GM18507 (cell line): Measurements from ENCODE around the gene SVIP.
A peak's percentile ranks its signal among the peaks of the same experiment; 100 is the strongest.

ENCODE experiments used
- DNase-seq: peaks from one replicate; pipeline ENCODE4 v3.0.0; 2011; ENCODE audit warnings: low read depth; ENCODE audit not compliant: insufficient read length; ENCODE audit errors: extremely low spot score
- FAIRE-seq: peaks from 2 replicates; lab custom pipeline; 2011; peaks lifted over from hg19 to GRCh38; lab: Jason Lieb, UNC

Gene SVIP, protein sequence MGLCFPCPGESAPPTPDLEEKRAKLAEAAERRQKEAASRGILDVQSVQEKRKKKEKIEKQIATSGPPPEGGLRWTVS

GRCh38 chr11:22829231-22830081 is at the start of gene SVIP:
TSS of gene SVIP (minus strand) at chr11:22829801. CDS start at chr11:22829748, 53 bp downstream.
- DNase-seq (peak; percentile 79), FAIRE-seq (peak; percentile 86)

DNA sequence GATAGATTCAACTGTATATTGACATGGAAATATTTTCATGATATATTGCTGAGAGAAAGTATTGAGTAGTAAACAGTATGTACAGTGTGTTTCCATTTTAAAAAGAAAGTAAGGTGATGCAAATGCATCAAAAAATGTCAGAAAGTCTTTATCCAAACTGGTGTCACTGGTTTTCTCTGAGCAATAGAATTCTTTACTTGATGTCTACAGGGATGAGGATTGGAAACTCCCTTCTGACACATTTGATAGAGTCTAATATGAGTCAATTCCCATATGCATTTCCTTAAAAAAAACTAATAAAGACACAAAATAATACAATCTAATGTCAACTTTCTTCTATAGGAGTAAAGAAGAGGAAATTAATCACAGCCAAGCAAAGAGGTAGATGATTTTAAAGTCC is 49.0 kb upstream of the SVIP start:
- FAIRE-seq (no peak), DNase-seq (no peak)

GRCh38 chr11:22878039-22878438 is 48.4 kb upstream of the SVIP start:
- DNase-seq: no peak
- no peak for FAIRE-seq

GRCh38 chr11:22875869-22876473 is 46.4 kb upstream of the SVIP start:
- DNase-seq: peak; percentile 30
- FAIRE-seq: peak; percentile 83

- DNase-seq (no peak), FAIRE-seq (no peak)
Observed at GRCh38 chr11:22869325-22869724, 39.7 kb upstream of the SVIP start.

DNA sequence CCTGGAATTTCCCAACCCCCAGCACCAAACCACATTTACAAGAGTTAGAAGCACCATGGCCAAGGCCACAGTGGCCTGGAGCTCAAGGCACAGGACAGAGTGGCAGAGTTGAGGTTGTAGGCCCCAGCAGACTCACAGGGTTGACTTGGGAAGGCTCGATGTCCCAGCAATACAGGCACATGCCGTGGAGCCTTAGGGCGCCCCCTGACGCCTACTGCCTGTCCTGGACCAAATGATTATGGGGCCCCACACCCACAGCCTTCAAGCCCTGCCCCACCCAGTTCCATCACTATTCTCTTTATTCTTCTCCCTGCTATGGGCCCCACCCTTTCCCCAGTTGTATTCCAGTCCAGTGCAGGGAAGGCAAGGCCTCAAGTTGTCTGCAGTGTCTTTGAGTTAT is 30.6 kb upstream of the SVIP start, which contains the start of gene CCDC179:
Gene CCDC179 (minus strand): TSS at position 234 of the 400 bp plus-strand sequence. CDS start 53 bp downstream, at position 181.
- FAIRE-seq (no peak), DNase-seq (no peak)

DNA sequence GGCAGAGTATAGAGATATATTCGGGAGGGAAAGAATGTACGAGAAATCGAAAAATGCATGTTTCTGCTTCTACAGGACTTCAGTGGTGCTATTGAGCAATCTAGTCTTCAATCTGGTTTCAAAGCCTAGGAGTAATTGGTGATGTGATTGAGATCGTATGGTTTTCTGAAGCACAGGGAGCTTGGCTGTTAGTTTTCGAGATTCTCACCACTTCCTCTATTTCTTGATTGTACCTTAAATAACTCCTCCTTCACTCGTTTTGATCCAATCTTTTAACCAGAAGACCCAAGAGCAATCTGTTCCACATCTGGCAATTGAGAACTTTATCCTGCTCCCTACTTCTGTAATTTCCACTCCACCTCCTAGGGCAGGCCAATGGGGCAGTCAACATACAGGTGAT is 30.2 kb upstream of the SVIP start:
- FAIRE-seq: no peak

DNA sequence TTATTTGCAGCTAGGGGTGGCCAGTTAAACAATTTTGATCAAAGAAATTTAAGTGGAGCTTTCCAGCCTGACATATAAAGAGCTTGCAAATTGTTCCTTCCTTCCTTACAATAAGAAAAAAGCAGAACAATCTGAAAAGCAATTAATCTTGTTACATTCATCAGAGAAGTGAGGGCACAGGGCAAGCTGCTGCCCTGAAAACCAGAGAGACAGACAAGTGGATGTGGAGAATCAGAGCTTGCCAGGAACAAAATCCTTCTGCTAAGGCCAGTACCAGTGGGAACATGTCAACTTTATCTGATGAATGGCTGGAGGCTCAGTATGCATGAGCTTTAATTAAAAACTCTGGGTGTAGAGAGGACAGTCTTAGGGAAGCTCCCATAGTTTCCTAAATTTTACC is 21.9 kb upstream of the SVIP start:
- FAIRE-seq (no peak), DNase-seq (no peak)

More for the DNA sequence above, 30.2 kb upstream of the SVIP start:
- DNase-seq: no peak

DNA sequence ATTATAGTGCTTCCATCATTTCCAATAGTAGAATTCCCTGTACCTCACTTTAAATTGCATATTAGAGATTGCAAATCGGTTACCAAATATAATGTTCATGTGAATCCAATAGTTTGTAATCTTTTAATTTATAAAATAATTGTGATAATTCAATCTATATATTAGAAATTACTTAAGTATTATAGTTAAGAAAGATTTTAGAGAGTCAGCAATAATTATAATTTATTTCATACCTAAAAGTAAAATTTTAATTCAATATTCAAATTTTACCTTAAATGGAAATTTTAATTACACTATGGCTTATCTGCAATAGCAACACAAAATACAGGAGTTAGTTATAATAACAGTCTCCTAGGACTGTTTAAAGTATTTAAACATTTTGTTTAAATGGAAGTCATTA is 17.1 kb upstream of the SVIP start:
- DNase-seq (no peak), FAIRE-seq (no peak)

GRCh38 chr11:22832315-22833015 is 2.9 kb upstream of the SVIP start:
- no peak for FAIRE-seq

GRCh38 chr11:22830082-22830414 is 447 bp upstream of the SVIP start:
- DNase-seq (no peak), FAIRE-seq (no peak)

More at GRCh38 chr11:22832315-22833015, 2.9 kb upstream of the SVIP start:
- DNase-seq: no peak

DNA sequence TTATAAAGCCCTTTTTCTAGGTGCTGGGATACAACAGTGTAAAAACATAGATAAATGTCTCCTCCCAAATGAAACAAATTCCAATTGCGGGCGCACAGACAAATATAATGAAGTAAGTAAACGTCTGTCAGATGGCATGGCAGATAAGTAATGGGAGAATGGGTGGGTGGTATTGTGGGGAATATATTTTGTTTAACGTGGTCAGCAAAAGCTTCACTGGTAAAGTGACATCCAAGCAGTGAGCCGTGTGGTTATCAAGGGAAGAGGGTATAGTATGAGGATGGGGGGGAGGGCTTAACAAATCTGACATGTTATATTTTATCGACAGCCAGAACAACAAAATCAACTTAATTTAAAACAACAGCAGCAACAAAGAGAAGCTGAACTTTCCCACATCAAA is 1.2 kb downstream of the SVIP start:
- FAIRE-seq (no peak), DNase-seq (no peak)

DNA sequence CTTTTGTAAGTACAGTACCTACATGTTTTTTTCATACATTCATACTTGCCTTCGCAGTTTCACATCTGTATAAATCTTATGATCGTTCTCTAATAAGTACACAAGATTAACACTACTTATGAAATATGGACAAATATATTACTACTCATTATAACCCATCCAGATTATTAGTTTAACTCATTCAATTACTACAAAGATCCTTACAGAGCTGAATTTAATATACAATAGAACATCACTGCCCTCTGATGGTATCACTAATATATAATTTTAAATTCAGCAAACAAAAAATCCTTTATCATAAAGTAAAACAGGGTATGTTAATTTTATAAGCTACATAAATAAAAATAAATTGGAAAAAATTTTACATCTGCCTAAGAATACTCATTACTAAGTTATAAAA is 7.4 kb downstream of the SVIP start:
- FAIRE-seq (no peak), DNase-seq (no peak)

- no peak for FAIRE-seq
- DNase-seq: no peak
Observed at GRCh38 chr11:22809893-22810292, 19.7 kb downstream of the SVIP start.

DNA sequence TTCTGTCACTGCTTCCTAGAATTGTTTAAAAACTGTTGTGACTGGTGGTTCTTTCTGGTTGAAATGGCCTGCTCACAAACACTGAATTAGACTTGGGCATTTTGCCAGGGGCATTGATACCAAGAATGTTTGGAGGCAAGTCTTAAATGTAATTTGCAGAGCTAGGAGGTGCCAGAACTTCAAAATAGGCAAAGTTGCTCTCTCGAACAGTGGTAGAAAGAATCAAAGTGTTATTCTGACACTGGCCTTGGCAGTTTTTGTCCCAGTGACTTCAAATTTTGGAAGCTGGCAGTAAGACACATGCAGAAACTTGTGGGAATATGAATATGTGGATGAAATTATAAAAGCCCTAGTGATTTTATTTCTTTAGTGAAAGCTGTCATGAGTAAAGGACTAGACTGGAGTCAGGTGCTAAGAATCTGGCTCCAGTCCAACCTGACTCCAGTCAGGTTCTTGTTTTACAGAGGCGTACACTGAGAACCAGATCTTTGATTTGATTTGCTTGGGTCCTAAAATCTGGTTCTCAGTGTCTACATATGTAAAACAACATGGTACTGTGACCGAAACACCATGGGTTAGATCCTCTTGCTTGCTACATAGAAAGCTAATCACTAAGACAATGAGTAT is 20.9 kb downstream of the SVIP start:
- no peak for DNase-seq
- no peak for FAIRE-seq

DNA sequence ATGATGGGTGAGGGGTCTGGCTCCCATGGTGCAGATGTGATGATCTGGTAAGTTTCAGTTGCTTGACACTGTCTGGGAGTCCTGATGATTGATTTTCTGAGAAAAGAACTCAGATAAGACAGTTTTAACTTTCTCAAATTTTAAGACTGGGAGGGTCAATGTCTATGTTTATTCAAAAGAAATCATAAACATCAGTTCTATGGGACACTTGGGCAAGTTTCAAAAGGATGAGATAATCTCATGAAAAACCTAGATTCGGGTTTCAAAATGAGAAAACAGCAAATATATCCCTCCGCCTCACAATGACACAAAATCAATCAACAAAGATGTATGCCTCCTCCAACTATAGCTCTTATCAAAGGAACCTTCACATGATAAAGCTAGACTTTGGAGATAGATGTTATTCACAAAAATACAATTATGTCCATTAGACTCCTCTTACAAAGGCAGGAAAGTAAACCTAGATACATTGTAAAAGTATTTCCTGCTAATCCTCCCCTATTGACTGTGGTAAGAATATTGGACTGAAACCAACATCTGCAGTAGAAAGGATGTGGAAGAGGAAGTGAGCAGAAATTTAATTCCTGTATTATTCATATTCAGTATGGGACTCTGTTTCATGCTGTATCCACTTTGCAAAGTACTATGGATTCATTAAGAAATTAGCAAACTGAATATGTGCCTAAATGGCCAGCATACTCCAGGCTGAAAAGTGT is 21.6 kb downstream of the SVIP start:
- peak; percentile 52 for FAIRE-seq
- DNase-seq: no peak

DNA sequence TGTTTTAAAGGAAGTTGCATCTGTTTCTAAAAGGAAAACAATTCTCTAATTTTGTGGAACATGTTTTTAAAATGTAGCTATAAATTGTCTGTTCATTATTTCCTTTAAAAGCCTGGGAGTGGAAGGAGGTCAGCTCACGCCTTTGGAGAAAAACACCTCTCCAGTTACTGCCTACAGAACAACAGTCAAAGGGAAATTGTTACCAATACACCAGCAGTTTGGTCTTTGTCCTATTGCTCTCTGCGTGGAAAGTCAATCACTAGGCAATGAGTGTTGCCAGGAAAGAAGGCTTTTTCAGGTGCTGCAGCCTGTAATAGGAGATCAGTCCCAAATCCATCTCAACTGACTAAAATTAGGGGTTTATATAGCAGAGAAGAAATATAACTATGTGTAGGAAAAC is 22.2 kb downstream of the SVIP start:
- FAIRE-seq: no peak
- DNase-seq: no peak

DNA sequence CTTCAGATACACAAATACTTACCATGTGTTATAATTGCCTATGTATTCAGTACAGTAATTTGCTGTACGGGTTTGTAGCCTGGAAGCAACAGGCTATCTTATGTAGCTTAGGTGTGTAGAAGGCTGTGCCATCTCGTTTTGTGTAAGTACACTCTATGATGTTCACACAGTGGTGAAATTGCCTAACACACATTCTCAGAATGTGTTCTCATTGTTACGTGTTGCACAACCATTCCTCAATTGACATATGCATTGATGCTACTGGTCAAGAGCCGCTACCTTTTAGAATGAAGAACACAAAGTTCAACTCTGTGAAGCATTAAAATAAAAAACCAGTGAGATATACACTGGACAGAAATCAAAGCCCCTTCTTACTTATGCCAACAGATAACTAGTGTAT is 26.7 kb downstream of the SVIP start:
- DNase-seq: no peak
- FAIRE-seq: no peak

DNA sequence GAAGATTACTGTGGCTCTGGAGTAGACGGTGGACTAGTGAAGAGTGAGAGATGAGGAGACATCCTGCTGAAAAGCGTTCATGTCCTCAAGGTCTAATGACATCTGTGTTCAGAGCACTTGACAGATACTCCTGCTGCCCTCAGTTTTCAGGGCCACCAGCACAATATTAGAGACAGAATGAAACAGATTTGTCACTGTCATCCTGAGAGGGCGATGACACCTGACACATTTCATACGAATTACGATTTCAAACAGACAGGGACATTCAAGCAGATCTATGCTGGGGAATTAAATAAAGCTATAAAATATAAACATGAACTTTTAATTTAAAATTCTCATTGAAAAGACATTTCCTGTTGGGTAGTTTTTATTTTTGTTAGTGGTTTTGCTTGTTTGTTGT is 29.1 kb downstream of the SVIP start:
- DNase-seq: no peak
- FAIRE-seq: no peak
